Aorta (tissue), 5 donors: ENCODE data around the gene AADAT. TPM values are rescaled to one million over a fixed set of nuclear protein-coding genes. Genes with fewer than 3 reads are reported as not detected.
"Not testable (repeated sequence)": the region's sequence is repeated elsewhere in the genome, so short reads cannot be mapped to it uniquely, and the experiment has no call there.

Source experiments
- ATAC-seq: fragments of 200-7000 bp; cut with Tn5 transposase; one replicate; pipeline ENCODE4 v1.9.1; 2022; ENCODE audit warnings: moderate library complexity; ENCODE audit not compliant: low FRiP score
- DNase-seq, 2 donors: peaks; one replicate each; pipeline ENCODE4 v3.0.0-alpha.2; 2020
- H3K27ac ChIP-seq, 2 donors: one replicate each; pipeline ENCODE4 v1.5.1; 2013; ENCODE audit warnings: low read length in 2 of 2, mild to moderate bottlenecking in 2 of 2, moderate library complexity in 2 of 2, control low read depth in 1 of 2, inconsistent platforms in 1 of 2, low read depth in 1 of 2
- H3K27me3 ChIP-seq, 2 donors: one replicate each; pipeline ENCODE4 v1.6.1; 2013; ENCODE audit warnings: control low read depth in 1 of 2, low read length in 1 of 2, mild to moderate bottlenecking in 1 of 2, moderate library complexity in 1 of 2; ENCODE audit not compliant: insufficient read depth in 2 of 2, control insufficient read depth in 1 of 2
- H3K36me3 ChIP-seq, 2 donors: one replicate each; pipeline ENCODE4 v1.6.1; 2013; ENCODE audit warnings: control low read depth in 1 of 2, low read length in 1 of 2, mild to moderate bottlenecking in 1 of 2; ENCODE audit not compliant: insufficient read depth in 2 of 2, control insufficient read depth in 1 of 2
- H3K4me1 ChIP-seq, 2 donors: one replicate each; pipeline ENCODE4 v1.6.1; 2013; ENCODE audit warnings: low read length in 2 of 2, control low read depth in 1 of 2, mild to moderate bottlenecking in 1 of 2, moderate library complexity in 1 of 2; ENCODE audit not compliant: insufficient read depth in 2 of 2, control insufficient read depth in 1 of 2
- H3K4me3 ChIP-seq, 2 donors: one replicate each; pipeline ENCODE4 v1.5.1; 2013; ENCODE audit warnings: low read length in 2 of 2, control low read depth in 1 of 2, mild to moderate bottlenecking in 1 of 2
- H3K9me3 ChIP-seq: one replicate; pipeline ENCODE4 v1.6.1; 2013; ENCODE audit warnings: mild to moderate bottlenecking, low read length; ENCODE audit not compliant: control insufficient read depth
- WGBS, 2 donors: extraction: QIAGEN DNeasy Blood & Tissue Kit; methylation state at CpG; one replicate each; pipeline ENCODE4 v1.1.7; 2013; 5-methylcytosine and 5-hydroxymethylcytosine counted together
- intact Hi-C, 2 donors: fragments of 100-400 bp; cut with DNase I; formaldehyde crosslinking; loops; one replicate each; pipeline versions ENCODE4 v1.14.2 to v1.15.0; 2022
- polyA plus RNA-seq, 2 donors: library from polyadenylated mRNA; stranded (reverse); fragments of 200-250 nt; gene quantifications; one replicate each; pipeline ENCODE4 v1.2.3, GENCODE V29; 2013
- total RNA-seq, 2 donors: library from RNA; stranded (reverse); fragmentation: NEBNext Ultra II Directional; extraction: Animal tissue kit (Norgen Biotek cat#: 25700); gene quantifications; one replicate each; pipeline ENCODE4 v1.2.1, GENCODE V29; 2021
- donor health status: healthy with polysubstance abuse.
- donor health status: Bipolar disorder and iron deficiency.
- donor health status: DM: no; HTN: no; CAD: no.
- donor health status: DM: no; HTN: no; CAD: no.
- donor health status: DM: yes; HTN: yes; CAD: no.

The AADAT gene
- total and polyA plus RNA-seq, 4 donors, result 2.8 to 11.2 (median 6.4) TPM

- WGBS, 2 donors, result 86 to 94% methylated on average over 2 of the region's 2 CpGs
- ATAC-seq, intact Hi-C loops, H3K4me3 ChIP-seq, H3K27me3 ChIP-seq, DNase-seq, H3K27ac ChIP-seq, H3K36me3 ChIP-seq, H3K4me1 ChIP-seq, H3K9me3 ChIP-seq: not testable (repeated sequence)
Observed at GRCh38 chr4:170098171-170098570, 8.4 kb upstream of the AADAT start.

- intact Hi-C loops, result no loop called here
- Histone ChIP-seq H3K4me3 (no peak overlapping the region), H3K9me3 (no peaks in the 10 kb centered on the region), H3K36me3 (no peaks in the 10 kb centered on the region), H3K4me1 (no peaks in the 10 kb centered on the region), H3K27me3 (no peaks in the 10 kb centered on the region), H3K27ac (no peak overlapping the region)
- DNase-seq (no peak), ATAC-seq (no peak)
- WGBS, 2 donors, result 92 to 94% methylated on average over 4 of the region's 4 CpGs
Observed at GRCh38 chr4:170097681-170098080, 7.9 kb upstream of the AADAT start.

GRCh38 chr4:170093973-170094535, 4.3 kb upstream of the AADAT start:
- no peak for ATAC-seq
- WGBS, 2 donors, result 71 to 73% methylated on average over 2 of the region's 2 CpGs
- no peak overlapping the region for H3K4me3 ChIP-seq
- no peaks in the 10 kb centered on the region for H3K4me1 ChIP-seq
- no peak for DNase-seq
- H3K27me3 ChIP-seq, result no peaks in the 10 kb centered on the region
- H3K27ac ChIP-seq, result no peak overlapping the region
- H3K36me3 ChIP-seq, result no peaks in the 10 kb centered on the region
- intact Hi-C loops, result no loop called here
- H3K9me3 ChIP-seq, result no peaks in the 10 kb centered on the region

- no peak for ATAC-seq
- intact Hi-C loops, result no loop called here
- WGBS, 2 donors, result 95 to 98% methylated on average over 26 to 47 of the region's 47 CpGs
- Histone ChIP-seq H3K4me1 (no peaks in the 10 kb centered on the region), H3K27ac (no peak overlapping the region), H3K36me3 (no peaks in the 10 kb centered on the region), H3K4me3 (no peak overlapping the region), H3K9me3 (no peaks in the 10 kb centered on the region), H3K27me3 (no peaks in the 10 kb centered on the region)
- no peak for DNase-seq
Observed at GRCh38 chr4:170091069-170091696, 1.4 kb upstream of the AADAT start.

GRCh38 chr4:170090352-170091052, 746 bp upstream of the AADAT start:
- WGBS, 2 donors, result 7% methylated on average over 9 of the region's 9 CpGs

GRCh38 chr4:170089274-170089667, 485 bp downstream of the AADAT start:
- H3K27ac ChIP-seq, result peak overlapping the region in 1 of 2 donors; percentile 60
- 1% methylated on average over 18 of the region's 18 CpGs for WGBS, 2 donors

More at GRCh38 chr4:170090352-170091052, 746 bp upstream of the AADAT start:
- H3K27ac ChIP-seq, result peak overlapping the region in 1 of 2 donors; percentile 56
- DNase-seq (no peak), ATAC-seq (no peak)
- H3K36me3 ChIP-seq, result no peaks in the 10 kb centered on the region
- intact Hi-C loops, result no loop called here
- H3K27me3 ChIP-seq, result no peaks in the 10 kb centered on the region
- no peaks in the 10 kb centered on the region for H3K4me1 ChIP-seq
- H3K4me3 ChIP-seq, result peak overlapping the region; percentile 75 to 96
- H3K9me3 ChIP-seq, result no peaks in the 10 kb centered on the region

GRCh38 chr4:170088716-170089115, 1.0 kb downstream of the AADAT start:
- no peaks in the 10 kb centered on the region for H3K27me3 ChIP-seq
- intact Hi-C loops, result no loop called here
- H3K36me3 ChIP-seq, result peaks cover 0 to 2% of the 10 kb centered on the region in 2 donors
- ATAC-seq (no peak), DNase-seq (no peak)
- 78 to 85% methylated on average over 2 of the region's 2 CpGs for WGBS, 2 donors
- H3K27ac ChIP-seq, result no peak overlapping the region
- no peaks in the 10 kb centered on the region for H3K9me3 ChIP-seq
- peak overlapping the region in 1 of 2 donors; percentile 75 for H3K4me3 ChIP-seq
- no peaks in the 10 kb centered on the region for H3K4me1 ChIP-seq

More at GRCh38 chr4:170089274-170089667, 485 bp downstream of the AADAT start:
- intact Hi-C loops, result no loop called here
- peak overlapping the region; percentile 75 to 96 for H3K4me3 ChIP-seq
- H3K36me3 ChIP-seq, result peaks cover 0 to 2% of the 10 kb centered on the region in 2 donors
- no peaks in the 10 kb centered on the region for H3K9me3 ChIP-seq
- DNase-seq (no peak), ATAC-seq (peak; percentile 51)
- H3K4me1 ChIP-seq, result no peaks in the 10 kb centered on the region
- no peaks in the 10 kb centered on the region for H3K27me3 ChIP-seq

- no peaks in the 10 kb centered on the region for H3K9me3 ChIP-seq
- no peak overlapping the region for H3K4me3 ChIP-seq
- DNase-seq (no peak), ATAC-seq (no peak)
- H3K27me3 ChIP-seq, result no peaks in the 10 kb centered on the region
- intact Hi-C loops, result no loop called here
- no peaks in the 10 kb centered on the region for H3K4me1 ChIP-seq
- WGBS, 2 donors, result 69 to 72% methylated on average over 4 of the region's 4 CpGs
- H3K36me3 ChIP-seq, result peaks cover 0 to 2% of the 10 kb centered on the region in 2 donors
- no peak overlapping the region for H3K27ac ChIP-seq
Observed at GRCh38 chr4:170087163-170087700, 2.5 kb downstream of the AADAT start.
